ENCODE results near the gene CIB4. TPM values are rescaled to one million over a fixed set of nuclear protein-coding genes. Genes with fewer than 3 reads are reported as not detected.

The CIB4 gene
- total and polyA plus RNA-seq, 7 donors = not detected

DNA sequence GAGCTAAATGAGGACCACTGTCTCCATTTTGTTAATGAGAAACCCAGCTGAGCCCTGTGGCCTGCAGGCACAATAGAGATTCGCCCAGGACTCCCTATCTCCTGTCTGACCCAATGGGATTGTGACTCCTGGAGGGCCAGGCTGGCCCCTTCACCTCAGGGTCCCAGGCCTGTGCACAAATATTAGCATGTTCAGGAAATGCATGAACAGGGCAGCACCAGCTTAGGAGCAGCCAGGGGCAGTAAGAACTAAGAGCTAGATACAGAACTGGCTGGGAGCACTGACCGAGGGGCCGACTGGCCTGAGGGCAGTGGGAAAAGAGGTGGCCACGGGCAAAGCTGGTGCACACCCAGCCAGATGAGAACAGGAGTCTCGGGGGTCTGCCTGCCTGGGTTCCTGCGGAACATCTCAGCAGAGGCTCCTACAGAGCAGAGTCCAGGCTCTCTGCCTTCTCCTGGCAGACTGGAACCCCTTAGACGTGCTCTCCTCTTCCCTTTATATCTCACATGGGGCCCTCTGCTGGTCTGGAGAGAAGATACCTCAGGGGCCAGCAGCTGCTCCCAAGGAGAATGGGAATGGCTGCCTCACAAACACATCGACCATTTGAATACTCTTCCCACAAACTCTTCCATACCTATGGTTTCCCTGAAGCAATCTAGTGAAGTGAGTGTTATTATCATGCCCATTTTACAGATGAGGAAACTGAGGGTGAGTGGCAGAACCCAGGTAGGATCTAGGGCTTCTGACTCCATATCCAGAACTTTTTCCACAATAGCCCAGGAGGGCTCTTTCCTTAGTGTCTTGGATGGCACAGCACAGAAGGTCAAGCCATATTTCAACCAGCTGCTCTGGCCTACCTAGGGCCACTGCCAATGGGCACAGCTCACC, 85.7 kb downstream of the CIB4 start:
- H3K27ac ChIP-seq = no peak overlapping the region
- H3K4me1 ChIP-seq = no peaks in the 10 kb centered on the region
- no peaks in the 10 kb centered on the region for H3K36me3 ChIP-seq
- no peak overlapping the region for H3K4me3 ChIP-seq
- peaks cover 0 to 30% (median 12%) of the 10 kb centered on the region in 3 donors for H3K27me3 ChIP-seq
- TF ChIP-seq POLR2A (IDR thresholded peaks at IDR 0.05) (no peak), EP300 (IDR thresholded peaks at IDR 0.05) (no peak), POLR2AphosphoS5 (IDR thresholded peaks at IDR 0.05) (no peak)
- TF ChIP-seq, protein P1, sequence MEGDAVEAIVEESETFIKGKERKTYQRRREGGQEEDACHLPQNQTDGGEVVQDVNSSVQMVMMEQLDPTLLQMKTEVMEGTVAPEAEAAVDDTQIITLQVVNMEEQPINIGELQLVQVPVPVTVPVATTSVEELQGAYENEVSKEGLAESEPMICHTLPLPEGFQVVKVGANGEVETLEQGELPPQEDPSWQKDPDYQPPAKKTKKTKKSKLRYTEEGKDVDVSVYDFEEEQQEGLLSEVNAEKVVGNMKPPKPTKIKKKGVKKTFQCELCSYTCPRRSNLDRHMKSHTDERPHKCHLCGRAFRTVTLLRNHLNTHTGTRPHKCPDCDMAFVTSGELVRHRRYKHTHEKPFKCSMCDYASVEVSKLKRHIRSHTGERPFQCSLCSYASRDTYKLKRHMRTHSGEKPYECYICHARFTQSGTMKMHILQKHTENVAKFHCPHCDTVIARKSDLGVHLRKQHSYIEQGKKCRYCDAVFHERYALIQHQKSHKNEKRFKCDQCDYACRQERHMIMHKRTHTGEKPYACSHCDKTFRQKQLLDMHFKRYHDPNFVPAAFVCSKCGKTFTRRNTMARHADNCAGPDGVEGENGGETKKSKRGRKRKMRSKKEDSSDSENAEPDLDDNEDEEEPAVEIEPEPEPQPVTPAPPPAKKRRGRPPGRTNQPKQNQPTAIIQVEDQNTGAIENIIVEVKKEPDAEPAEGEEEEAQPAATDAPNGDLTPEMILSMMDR (IDR thresholded peaks at IDR 0.05) = no peak
- no peaks in the 10 kb centered on the region for H3K9me3 ChIP-seq
- DNase-seq = peak; percentile 30
- 73 to 80% methylated on average over 8 of the region's 8 CpGs for WGBS, 2 donors
- intact Hi-C loops (cut with DNase I) = no loop called here

DNA sequence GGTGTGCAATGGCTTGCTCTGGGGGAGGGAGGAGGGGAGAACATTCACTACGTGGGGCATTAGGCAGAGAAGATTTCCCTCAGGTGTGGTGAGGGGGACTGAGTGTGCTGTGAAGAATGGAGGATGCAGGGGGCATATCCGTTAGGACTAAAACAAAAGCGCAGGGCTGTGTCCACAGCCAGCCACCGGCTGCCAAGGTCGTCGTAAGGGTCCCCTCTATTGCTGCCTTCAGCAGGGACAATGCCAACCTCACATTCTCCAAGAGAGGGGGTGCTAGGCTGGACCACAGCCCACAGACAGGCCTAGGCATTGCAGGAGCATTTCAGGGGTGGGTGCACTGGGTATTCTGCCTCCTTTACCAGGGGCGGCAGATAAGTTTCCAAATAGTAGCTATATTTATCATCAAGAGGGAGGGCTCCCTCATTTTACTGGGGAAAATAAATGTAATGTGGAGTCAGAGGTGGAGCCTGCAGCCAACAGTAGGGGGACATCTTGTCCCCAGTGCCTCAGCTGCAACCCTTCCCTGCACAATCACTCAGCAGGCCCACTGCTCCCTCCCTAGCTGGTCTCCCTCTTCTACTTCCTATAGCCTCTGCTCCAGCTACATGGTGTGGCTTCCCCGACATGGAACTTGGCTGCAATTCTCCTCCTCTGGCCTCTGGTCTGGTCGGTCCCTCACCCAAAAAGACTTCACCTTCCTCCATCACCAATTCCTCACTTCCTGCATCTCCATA, 88.4 kb downstream of the CIB4 start:
- no peak for TF ChIP-seq POLR2A (IDR thresholded peaks at IDR 0.05)
- no peak for TF ChIP-seq POLR2AphosphoS5 (IDR thresholded peaks at IDR 0.05)
- TF ChIP-seq EP300 (IDR thresholded peaks at IDR 0.05) = no peak
- TF ChIP-seq, protein P1 (IDR thresholded peaks at IDR 0.05) = no peak
- no peaks in the 10 kb centered on the region for H3K36me3 ChIP-seq
- intact Hi-C loops (cut with DNase I) = no loop called here
- peak; percentile 15 for DNase-seq
- peaks cover 0 to 4% (median 0%) of the 10 kb centered on the region in 3 donors for H3K27me3 ChIP-seq
- no peaks in the 10 kb centered on the region for H3K9me3 ChIP-seq
- no peak overlapping the region for H3K4me3 ChIP-seq
- no peak overlapping the region for H3K27ac ChIP-seq
- no peaks in the 10 kb centered on the region for H3K4me1 ChIP-seq
- WGBS, 2 donors = 76 to 79% methylated on average over 9 of the region's 9 CpGs

DNA sequence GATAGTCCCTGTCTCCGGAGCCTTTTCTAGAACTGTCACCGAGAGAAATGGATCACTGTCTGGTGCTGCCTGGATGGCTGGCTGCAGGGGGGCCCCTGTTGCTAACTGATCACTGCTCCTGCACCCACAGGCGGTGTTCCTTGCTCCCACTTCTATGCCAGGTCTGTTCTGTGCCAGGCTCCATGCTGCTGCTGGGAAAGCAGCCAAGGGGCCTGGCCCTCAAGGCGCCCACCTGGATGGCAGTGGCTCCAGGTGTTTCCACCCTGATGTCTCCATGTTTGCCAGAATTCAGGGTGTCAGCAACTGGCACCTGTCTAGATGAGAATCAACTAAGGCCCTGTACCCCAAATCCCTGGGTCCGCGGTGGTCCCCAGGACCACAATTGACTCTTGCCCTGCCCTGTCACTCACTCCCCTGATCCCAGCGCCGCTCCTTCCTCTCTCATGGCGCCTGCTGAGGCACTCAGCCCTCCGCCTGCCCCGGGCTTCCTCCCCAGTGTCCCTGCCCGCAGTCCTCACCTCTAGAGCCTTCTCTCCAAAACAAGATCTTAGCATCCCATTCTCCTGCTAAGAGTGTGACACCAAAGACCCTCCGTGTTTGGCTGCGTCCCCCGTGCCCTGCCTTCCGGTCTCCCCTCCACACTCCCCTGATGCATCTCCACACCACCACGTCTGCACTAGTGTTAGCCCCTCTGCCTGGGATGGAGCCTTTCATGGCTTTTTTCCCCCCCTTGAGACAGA, 90.7 kb downstream of the CIB4 start:
- TF ChIP-seq, protein P1 (IDR thresholded peaks at IDR 0.05) = no peak
- TF ChIP-seq POLR2AphosphoS5 (IDR thresholded peaks at IDR 0.05) = no peak
- no peak for TF ChIP-seq EP300 (IDR thresholded peaks at IDR 0.05)
- no peak for TF ChIP-seq POLR2A (IDR thresholded peaks at IDR 0.05)
- intact Hi-C loops (cut with DNase I) = no loop called here
- Histone ChIP-seq H3K4me1 (no peaks in the 10 kb centered on the region), H3K9me3 (no peaks in the 10 kb centered on the region), H3K4me3 (no peak overlapping the region), H3K27ac (no peak overlapping the region), H3K27me3 (no peaks in the 10 kb centered on the region), H3K36me3 (no peaks in the 10 kb centered on the region)
- WGBS, 2 donors = 87 to 91% methylated on average over 17 of the region's 17 CpGs
- peak; percentile 21 for DNase-seq

DNA sequence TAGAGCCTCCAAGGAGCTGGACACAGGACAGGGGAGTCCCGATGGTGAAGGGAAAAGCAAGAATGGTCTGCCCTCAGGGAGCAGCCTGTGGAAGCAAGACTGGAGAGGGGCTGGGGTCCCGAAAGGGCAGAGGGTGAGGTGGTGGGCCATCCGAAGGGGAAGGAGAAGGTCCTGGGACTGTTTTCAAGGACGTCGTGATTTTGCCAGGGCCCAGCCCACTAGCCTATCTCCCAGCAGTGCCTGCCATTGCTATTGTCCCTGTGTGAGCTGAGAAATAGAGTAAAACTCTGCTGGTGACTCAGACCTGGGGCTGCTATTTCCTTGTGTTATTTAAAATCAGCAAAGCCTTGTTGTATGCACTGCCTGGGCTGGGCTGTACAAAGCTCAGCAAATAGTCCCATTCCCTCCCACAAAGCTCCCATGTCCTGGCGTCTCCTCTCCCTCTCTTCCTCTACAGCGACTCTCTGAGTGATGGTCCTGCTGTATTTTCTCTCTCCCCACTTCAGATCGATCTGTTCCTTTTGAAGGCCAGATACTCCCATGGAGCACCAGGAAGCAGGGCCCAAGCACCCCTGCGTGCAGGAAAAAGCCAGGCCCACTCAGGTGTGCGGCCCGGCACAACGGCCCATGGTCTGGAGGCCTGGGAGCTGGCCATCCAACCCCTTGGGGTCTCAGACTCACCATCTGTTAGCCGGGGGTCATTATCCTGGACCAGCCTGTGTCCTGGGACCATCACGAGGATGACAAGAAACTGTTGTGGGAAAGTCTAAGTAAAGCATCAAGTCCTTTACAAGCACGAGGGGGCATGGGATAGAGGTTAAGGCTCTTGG, 98.3 kb downstream of the CIB4 start:
- intact Hi-C loops (cut with DNase I) = no loop called here
- Histone ChIP-seq H3K27ac (no peak overlapping the region), H3K9me3 (no peaks in the 10 kb centered on the region), H3K36me3 (no peaks in the 10 kb centered on the region), H3K4me1 (no peaks in the 10 kb centered on the region), H3K27me3 (no peaks in the 10 kb centered on the region), H3K4me3 (no peak overlapping the region)
- no peak for TF ChIP-seq POLR2A (IDR thresholded peaks at IDR 0.05)
- TF ChIP-seq EP300 (IDR thresholded peaks at IDR 0.05) = no peak
- TF ChIP-seq POLR2AphosphoS5 (IDR thresholded peaks at IDR 0.05) = no peak
- TF ChIP-seq, protein P1 (IDR thresholded peaks at IDR 0.05) = no peak
- peak; percentile 40 for DNase-seq
- 58 to 75% methylated on average over 15 of the region's 15 CpGs for WGBS, 2 donors

All from sigmoid colon (tissue), 7 donors.